Heart right ventricle (tissue), 16 donors: ENCODE data around the gene EML4. TPM values are rescaled to one million over a fixed set of nuclear protein-coding genes. Genes with fewer than 3 reads are reported as not detected.
"Not testable (repeated sequence)": the region's sequence is repeated elsewhere in the genome, so short reads cannot be mapped to it uniquely, and the experiment has no call there.

Experiments
- ATAC-seq, 8 donors: fragments of 200-7000 bp; cut with Tn5 transposase; one replicate each; pipeline ENCODE4 v1.9.1; 2020; ENCODE audit warnings: mild to moderate bottlenecking in 8 of 8, moderate library complexity in 8 of 8, moderate number of reproducible peaks in 1 of 8
- DNase-seq, 2 donors: peaks; one replicate each; pipeline ENCODE4 v3.0.0-alpha.2; 2020
- H3K27ac ChIP-seq, 10 donors: fragments of 200-600 bp; sonication (generic) in 2 of 10; one replicate each; pipeline versions ENCODE4 v1.5.0 to v1.8.0; 2020 to 2022; ENCODE audit warnings: mild to moderate bottlenecking in 3 of 10
- H3K27me3 ChIP-seq, 7 donors: fragments of 200-600 bp; one replicate each; pipeline ENCODE4 v1.8.0; 2021 to 2022; ENCODE audit warnings: mild to moderate bottlenecking in 2 of 7
- H3K36me3 ChIP-seq, 9 donors: fragments of 200-600 bp; sonication (generic) in 1 of 9; one replicate each; pipeline versions ENCODE4 v1.5.0 to v1.8.0; 2020 to 2022; ENCODE audit warnings: mild to moderate bottlenecking in 2 of 9
- H3K4me1 ChIP-seq, 9 donors: fragments of 200-600 bp; sonication (generic) in 1 of 9; one replicate each; pipeline versions ENCODE4 v1.5.0 to v1.8.0; 2020 to 2022; ENCODE audit warnings: mild to moderate bottlenecking in 4 of 9
- H3K4me3 ChIP-seq, 10 donors: fragments of 200-600 bp; sonication (generic) in 2 of 10; one replicate each; pipeline versions ENCODE4 v1.5.0 to v1.8.0; 2020 to 2022; ENCODE audit warnings: mild to moderate bottlenecking in 7 of 10, moderate library complexity in 2 of 10
- H3K9me3 ChIP-seq, 11 donors: fragments of 200-600 bp in 10 of 11; sonication (generic) in 2 of 11; one replicate each; pipeline versions ENCODE4 v1.5.0 to v1.8.0; 2013 to 2022; ENCODE audit warnings: mild to moderate bottlenecking in 2 of 11, control low read depth in 1 of 11, moderate library complexity in 1 of 11
- WGBS, 2 donors: extraction: QIAGEN DNeasy Blood & Tissue Kit; methylation state at CpG; one replicate each; pipeline ENCODE4 v1.1.7; 2013; ENCODE audit warnings: inconsistent platforms in 1 of 2; 5-methylcytosine and 5-hydroxymethylcytosine counted together
- intact Hi-C, 10 donors: fragments of 100-400 bp; cut with DNase I; formaldehyde crosslinking; loops; one replicate each; pipeline versions ENCODE4 v1.11.1 to v1.14.2; 2022
- polyA plus RNA-seq, 2 donors: library from polyadenylated mRNA; stranded (reverse); fragments of 200-250 nt; gene quantifications; one replicate each; pipeline ENCODE4 v1.2.3, GENCODE V29; 2013
- total RNA-seq, 10 donors: library from RNA; stranded (reverse); fragmentation: NEBNext Ultra II Directional in 3 of 10; extraction: Animal tissue kit (Norgen Biotek cat#: 25700) in 3 of 10; gene quantifications; one replicate each; pipeline versions ENCODE4 v1.2.1 to v1.2.4, GENCODE V29; 2021 to 2023
- TF ChIP-seq, protein P1 (sequence below), 9 donors: fragments of 200-600 bp; sonication (generic) in 2 of 9; IDR thresholded peaks; one replicate each; pipeline versions ENCODE4 v1.5.0 to v1.8.0; 2021 to 2022; ENCODE audit warnings: antibody characterized with exemption in 9 of 9, mild to moderate bottlenecking in 5 of 9, moderate library complexity in 1 of 9
- donor health status: Arrhythmogenic right ventricular cardiomyopathy.
- donor health status: ischemic (EF 13 %, LVEDD 7.1; RV severe dilation, severe dysfunction).
- donor health status: healthy with polysubstance abuse.
- donor health status: DM: no; HTN: yes; CAD: no.
- donor health status: DM: no; HTN: no; CAD: no.
- donor health status: ischemic (EF 25% LVEDD 6.9; RV normal size, moderate dysfunction).
- donor health status: ischemic (EF 25% LVEDD 5.7; RV mildly dilated, moderate dysfunction).
- donor health status: healthy.
- donor health status: DM: yes; HTN: yes; CAD: no.
- donor health status: Ischemic cardiomyopathy.
- donor health status: ischemic (EF 35%, LVEDD 5.7; RV mildly dilated, moderate dysfunction).
- donor health status: nonischemic (EF 11% LVEDD 7.7; RV severe dilation, severe dysfunction).
- donor health status: DM: yes; HTN: yes; CAD: no.
- donor health status: PGD.
- donor health status: ischemic (EF 29% LVEDD 5.4; RV normal size, mild dysfunction).
- donor health status: nonischemic (EF 23%, LVEDD 6.1; RV moderate dilation, normal function).

The EML4 gene
- total and polyA plus RNA-seq, 12 donors = 2.9 to 17.2 (median 5.8) TPM

DNA sequence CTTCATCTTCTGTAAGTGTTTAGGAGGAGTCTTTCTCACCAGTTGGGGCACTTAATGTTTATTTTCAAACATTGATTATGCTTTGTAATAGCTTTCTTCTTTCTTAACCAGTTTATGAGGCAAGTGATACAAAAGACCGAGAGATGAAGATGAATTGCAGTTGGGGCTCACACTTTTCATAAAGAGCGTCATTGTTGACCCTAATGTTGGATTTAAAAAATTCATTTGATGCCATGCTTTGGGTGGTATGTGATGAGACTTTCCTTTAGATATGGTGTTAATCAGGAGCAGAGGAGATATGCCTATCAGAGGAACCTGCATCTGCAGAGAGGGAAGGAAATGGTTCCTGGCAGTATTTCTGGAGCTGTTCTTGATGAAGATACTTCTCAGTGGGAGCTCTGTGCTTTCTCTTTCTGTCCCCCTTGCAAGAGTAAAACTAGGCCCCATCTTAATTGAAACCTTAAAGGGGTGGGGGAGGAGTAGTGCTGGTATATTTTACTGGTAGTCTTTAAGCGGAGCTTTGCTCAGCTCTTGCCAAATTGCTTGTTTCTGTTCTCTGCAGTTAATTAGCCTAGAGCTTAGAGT lies 2.3 kb downstream of the EML4 start:
- WGBS, 2 donors = 71 to 77% methylated on average over 3 of the region's 3 CpGs
- intact Hi-C loops = loop anchor here in 1 of 10 donors (10.0 kb wide), 1 partner anchor 67 kb away; no protein-coding TSS in a partner anchor
- Histone ChIP-seq H3K36me3 (no peaks in the 10 kb centered on the region), H3K9me3 (no peaks in the 10 kb centered on the region), H3K27ac (peak overlapping the region in 2 of 10 donors; percentile 6 to 97), H3K27me3 (no peaks in the 10 kb centered on the region), H3K4me3 (peak overlapping the region in 5 of 10 donors; percentile 85 to 98 (median 93)), H3K4me1 (peaks cover 0 to 47% (median 28%) of the 10 kb centered on the region in 9 donors)
- ATAC-seq (no peak), DNase-seq (no peak)
- TF ChIP-seq, protein P1, sequence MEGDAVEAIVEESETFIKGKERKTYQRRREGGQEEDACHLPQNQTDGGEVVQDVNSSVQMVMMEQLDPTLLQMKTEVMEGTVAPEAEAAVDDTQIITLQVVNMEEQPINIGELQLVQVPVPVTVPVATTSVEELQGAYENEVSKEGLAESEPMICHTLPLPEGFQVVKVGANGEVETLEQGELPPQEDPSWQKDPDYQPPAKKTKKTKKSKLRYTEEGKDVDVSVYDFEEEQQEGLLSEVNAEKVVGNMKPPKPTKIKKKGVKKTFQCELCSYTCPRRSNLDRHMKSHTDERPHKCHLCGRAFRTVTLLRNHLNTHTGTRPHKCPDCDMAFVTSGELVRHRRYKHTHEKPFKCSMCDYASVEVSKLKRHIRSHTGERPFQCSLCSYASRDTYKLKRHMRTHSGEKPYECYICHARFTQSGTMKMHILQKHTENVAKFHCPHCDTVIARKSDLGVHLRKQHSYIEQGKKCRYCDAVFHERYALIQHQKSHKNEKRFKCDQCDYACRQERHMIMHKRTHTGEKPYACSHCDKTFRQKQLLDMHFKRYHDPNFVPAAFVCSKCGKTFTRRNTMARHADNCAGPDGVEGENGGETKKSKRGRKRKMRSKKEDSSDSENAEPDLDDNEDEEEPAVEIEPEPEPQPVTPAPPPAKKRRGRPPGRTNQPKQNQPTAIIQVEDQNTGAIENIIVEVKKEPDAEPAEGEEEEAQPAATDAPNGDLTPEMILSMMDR (IDR thresholded peaks at IDR 0.05) = no peak

DNA sequence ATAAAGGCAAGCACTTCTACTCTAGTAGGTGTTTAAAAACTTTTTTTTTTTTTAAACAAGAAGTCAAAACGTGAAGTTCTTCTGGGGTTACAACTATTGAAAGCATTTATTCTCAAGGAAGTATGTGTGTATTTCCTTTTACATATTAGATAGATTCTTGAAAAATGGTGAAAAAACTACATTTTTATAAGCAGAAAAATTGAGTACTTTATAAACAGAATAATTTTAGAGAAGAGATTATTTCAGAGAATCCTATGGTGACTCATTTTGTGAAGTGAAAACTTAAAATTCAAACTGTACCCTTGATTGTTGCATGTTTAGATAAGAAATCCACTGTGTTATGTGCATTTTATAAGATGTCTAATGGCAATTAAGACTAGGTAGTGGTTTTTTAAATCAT lies 2.9 kb downstream of the EML4 start:
- no peak for ATAC-seq
- no peaks in the 10 kb centered on the region for H3K9me3 ChIP-seq
- H3K4me3 ChIP-seq = peak overlapping the region in 4 of 10 donors; percentile 85 to 95 (median 92)
- no peaks in the 10 kb centered on the region for H3K36me3 ChIP-seq
- 34 to 35% methylated on average over 1 of the region's 1 CpG for WGBS, 2 donors
- H3K27ac ChIP-seq = peak overlapping the region in 1 of 10 donors; percentile 97
- intact Hi-C loops = loop anchor here in 2 of 10 donors (2.0 to 10.0 kb wide), 2 partner anchors 39 to 67 kb away; no protein-coding TSS in a partner anchor
- no peaks in the 10 kb centered on the region for H3K27me3 ChIP-seq
- DNase-seq = no peak
- peaks cover 0 to 47% (median 28%) of the 10 kb centered on the region in 9 donors for H3K4me1 ChIP-seq
- TF ChIP-seq, protein P1 (IDR thresholded peaks at IDR 0.05) = no peak

DNA sequence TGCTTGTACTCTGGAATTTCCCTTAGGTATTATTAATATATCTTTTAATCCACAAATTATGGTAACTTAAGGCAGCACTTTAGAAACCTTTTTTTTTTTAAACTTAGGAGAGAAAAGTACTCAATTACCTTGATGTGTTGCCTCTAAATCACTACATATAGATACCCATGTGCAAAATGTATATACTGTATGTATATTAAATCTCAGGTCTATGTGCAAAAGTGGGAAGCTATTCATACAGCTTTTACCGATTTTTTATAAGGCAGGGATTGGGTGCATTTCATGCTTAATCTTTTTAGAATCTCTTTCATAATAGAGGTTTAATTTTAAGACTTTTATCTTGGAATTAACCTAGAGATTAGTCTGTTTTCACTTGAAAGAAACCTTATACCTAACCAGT lies 3.4 kb downstream of the EML4 start:
- Histone ChIP-seq H3K9me3 (no peaks in the 10 kb centered on the region), H3K36me3 (no peaks in the 10 kb centered on the region), H3K27ac (no peak overlapping the region), H3K4me1 (peaks cover 0 to 47% (median 28%) of the 10 kb centered on the region in 9 donors), H3K27me3 (no peaks in the 10 kb centered on the region), H3K4me3 (no peak overlapping the region)
- TF ChIP-seq, protein P1 (IDR thresholded peaks at IDR 0.05) = no peak
- intact Hi-C loops = loop anchor here in 2 of 10 donors (2.0 to 10.0 kb wide), 2 partner anchors 40 to 68 kb away; no protein-coding TSS in a partner anchor
- DNase-seq (no peak), ATAC-seq (no peak)
- WGBS, 2 donors = 57 to 70% methylated on average over 1 of the region's 1 CpG

DNA sequence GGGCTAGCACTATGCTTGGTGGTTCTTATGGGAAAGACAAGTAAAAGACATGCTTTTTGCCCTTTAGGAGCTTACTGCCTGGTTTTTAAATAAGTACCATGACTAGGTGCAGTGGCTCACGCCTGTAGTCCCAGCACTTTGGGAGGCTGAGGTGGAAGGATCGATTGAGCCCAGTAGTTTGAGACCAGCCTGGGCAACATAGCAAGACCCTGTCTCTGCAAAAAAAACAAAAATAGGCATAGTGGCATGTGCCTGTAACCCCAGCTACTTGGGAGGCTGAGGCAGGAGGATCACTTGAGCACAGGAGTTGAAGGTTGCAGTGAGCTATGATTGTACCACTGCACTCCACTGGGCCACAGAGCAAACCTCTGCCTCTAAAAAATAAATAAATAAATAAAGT lies 4.3 kb downstream of the EML4 start:
- 93 to 100% methylated on average over 2 of the region's 2 CpGs for WGBS, 2 donors
- not testable (repeated sequence) for H3K27me3 ChIP-seq, DNase-seq, H3K9me3 ChIP-seq, H3K4me3 ChIP-seq, ATAC-seq, H3K27ac ChIP-seq, H3K36me3 ChIP-seq
- H3K4me1 ChIP-seq = peaks cover 0 to 47% (median 28%) of the 10 kb centered on the region in 9 donors
- intact Hi-C loops = loop anchor here in 2 of 10 donors (2.0 to 10.0 kb wide), 2 partner anchors 41 to 69 kb away; no protein-coding TSS in a partner anchor
